Tibial artery (tissue), 4 donors: ENCODE data around the gene EXOC5.

ENCODE experiments used
- DNase-seq, 2 donors: peaks; one replicate each; pipeline ENCODE4 v3.0.0-alpha.2; 2019
- H3K27ac ChIP-seq, 2 donors: fragments of 200-600 bp; sonication (generic) in 1 of 2; 1 replicate in 1 of 2; 2 replicates in 1 of 2; pipeline ENCODE4 v1.5.1; 2018 to 2019; ENCODE audit warnings: mild to moderate bottlenecking in 1 of 2
- H3K27me3 ChIP-seq, 2 donors: fragments of 200-600 bp; sonication (generic) in 1 of 2; one replicate each; pipeline versions ENCODE4 v1.5.1 to v1.6.0; 2016 to 2019
- H3K36me3 ChIP-seq, 3 donors: fragments of 200-600 bp; sonication (generic) in 2 of 3; one replicate each; pipeline ENCODE4 v1.5.1; 2016 to 2019; ENCODE audit warnings: mild to moderate bottlenecking in 2 of 3
- H3K4me1 ChIP-seq, 4 donors: fragments of 200-600 bp; sonication (generic) in 2 of 4; 1 replicate in 3 of 4; 2 replicates in 1 of 4; pipeline ENCODE4 v1.5.1; 2016 to 2019
- H3K4me3 ChIP-seq, 2 donors: fragments of 200-600 bp; sonication (generic) in 1 of 2; 1 replicate in 1 of 2; 2 replicates in 1 of 2; pipeline ENCODE4 v1.5.1; 2018 to 2019; ENCODE audit warnings: mild to moderate bottlenecking in 2 of 2
- H3K9me3 ChIP-seq, 3 donors: fragments of 200-600 bp; sonication (generic) in 1 of 3; one replicate each; pipeline ENCODE4 v1.5.1; 2016 to 2019
- CTCF ChIP-seq, 2 experiments: fragments of 200-600 bp in 1 of 2; fragments of 450-650 bp in 1 of 2; IDR thresholded peaks; one replicate each; pipeline ENCODE4 v1.5.1; 2017 to 2019; ENCODE audit warnings: antibody characterized with exemption in 2 of 2, mild to moderate bottlenecking in 1 of 2, moderate library complexity in 1 of 2
- intact Hi-C: fragments of 100-400 bp; cut with DNase I; formaldehyde crosslinking; loops from one replicate; pipeline ENCODE4 v1.15.0; 2023; ENCODE audit warnings: low total_unique reads

Gene EXOC5

GRCh38 chr14:57290751-57291150 lies 22.0 kb upstream of the EXOC5 start:
- Histone ChIP-seq H3K27ac (no peak overlapping the region), H3K4me1 (no peaks in the 10 kb centered on the region), H3K36me3 (peaks cover 21 to 30% (median 21%) of the 10 kb centered on the region in 3 donors), H3K4me3 (no peak overlapping the region), H3K27me3 (no peaks in the 10 kb centered on the region), H3K9me3 (no peaks in the 10 kb centered on the region)
- intact Hi-C loops, result no loop called here
- no peak for DNase-seq
- TF ChIP-seq CTCF (IDR thresholded peaks at IDR 0.05), result no peak

- no peaks in the 10 kb centered on the region for H3K27me3 ChIP-seq
- H3K4me3 ChIP-seq, result no peak overlapping the region
- no peak overlapping the region for H3K27ac ChIP-seq
- no peak for DNase-seq
- intact Hi-C loops, result no loop called here
- no peaks in the 10 kb centered on the region for H3K9me3 ChIP-seq
- H3K4me1 ChIP-seq, result no peaks in the 10 kb centered on the region
- no peak for TF ChIP-seq CTCF (IDR thresholded peaks at IDR 0.05)
- peaks cover 40 to 56% (median 50%) of the 10 kb centered on the region in 3 donors for H3K36me3 ChIP-seq
These were observed 19.0 kb upstream of the EXOC5 start for GRCh38 chr14:57287745-57288144.

- Histone ChIP-seq H3K27ac (no peak overlapping the region), H3K27me3 (no peaks in the 10 kb centered on the region), H3K36me3 (peaks cover 24 to 40% (median 35%) of the 10 kb centered on the region in 3 donors), H3K4me3 (no peak overlapping the region), H3K9me3 (no peaks in the 10 kb centered on the region), H3K4me1 (peaks cover 0 to 8% (median 0%) of the 10 kb centered on the region in 4 donors)
- no peak for DNase-seq
- TF ChIP-seq CTCF (IDR thresholded peaks at IDR 0.05), result no peak
- intact Hi-C loops, result no loop called here
These were observed 8.4 kb upstream of the EXOC5 start for GRCh38 chr14:57277062-57277461.

GRCh38 chr14:57275023-57275664 lies 6.4 kb upstream of the EXOC5 start:
- Histone ChIP-seq H3K27ac (no peak overlapping the region), H3K36me3 (peaks cover 5 to 22% (median 17%) of the 10 kb centered on the region in 3 donors), H3K9me3 (no peaks in the 10 kb centered on the region), H3K27me3 (no peaks in the 10 kb centered on the region), H3K4me3 (no peak overlapping the region), H3K4me1 (peaks cover 0 to 21% (median 9%) of the 10 kb centered on the region in 4 donors)
- DNase-seq, result no peak
- TF ChIP-seq CTCF (IDR thresholded peaks at IDR 0.05), result no peak
- intact Hi-C loops, result no loop called here

GRCh38 chr14:57274551-57274950 lies 5.8 kb upstream of the EXOC5 start:
- DNase-seq, result no peak

More at GRCh38 chr14:57274551-57274950, 5.8 kb upstream of the EXOC5 start:
- Histone ChIP-seq H3K9me3 (no peaks in the 10 kb centered on the region), H3K36me3 (peaks cover 5 to 20% (median 16%) of the 10 kb centered on the region in 3 donors), H3K27ac (no peak overlapping the region), H3K27me3 (no peaks in the 10 kb centered on the region), H3K4me3 (no peak overlapping the region), H3K4me1 (peaks cover 0 to 27% (median 12%) of the 10 kb centered on the region in 4 donors)
- no peak for TF ChIP-seq CTCF (IDR thresholded peaks at IDR 0.05)
- intact Hi-C loops, result no loop called here
